HCT116 (cell line): Measurements from ENCODE around the gene TEX19. TPM values are rescaled to one million over a fixed set of nuclear protein-coding genes. Genes with fewer than 3 reads are reported as not detected.

Source experiments
- ATAC-seq: fragments of 200-7000 bp; cut with Tn5 transposase; 2 replicates; pipeline ENCODE4 v1.9.1; 2020; ENCODE audit warnings: mild to moderate bottlenecking, moderate library complexity
- BruUV-seq: library from RNA; stranded (reverse); fragments of 400-500 nt; replicated peaks from 2 replicates; lab custom pipeline; 2021; lab: Mats Ljungman, UMichigan
- CTCF ChIA-PET: fragments of 300-600 bp; sonication (Branson Sonifier 250); formaldehyde crosslinking; loops from one replicate; lab custom pipeline; 2021; ENCODE audit warnings: antibody characterized with exemption; lab: Charles Lee
- POLR2A ChIA-PET: fragments of 300-600, 350-600 bp; sonication (Branson Sonifier 250); formaldehyde crosslinking; loops from one replicate; lab custom pipeline; 2021; ENCODE audit warnings: antibody characterized with exemption; lab: Charles Lee
- RAD21 ChIA-PET, 2 experiments: fragments of 300-600 bp; sonication (Branson Sonifier 250); formaldehyde crosslinking; loops; one replicate each; lab custom pipeline; 2023; ENCODE audit warnings: low total read pairs in 2 of 2; ENCODE audit not compliant: uncharacterized antibody in 2 of 2, unreplicated experiment in 2 of 2, low non-redundant PET in 1 of 2; lab: Charles Lee
- DNase-seq: peaks from one replicate; pipeline ENCODE4 v3.0.0-alpha.2; 2010; ENCODE audit warnings: low read depth, low spot score
- H2AFZ ChIP-seq: fragments of 200-600 bp; shearing (Covaris generic), sonication (generic); 2 replicates; pipeline ENCODE4 v1.6.1; 2017; ENCODE audit warnings: low read depth, mixed run types, mixed read lengths, antibody characterized with exemption, low read length; ENCODE audit not compliant: poor library complexity, severe bottlenecking
- H3K27ac ChIP-seq: 2 replicates; pipeline ENCODE4 v1.5.1; 2012; ENCODE audit warnings: low read depth, low read length
- H3K27me3 ChIP-seq: fragments of 200-600 bp; sonication (generic); 2 replicates; pipeline ENCODE4 v1.6.1; 2016; ENCODE audit warnings: mixed run types, low read length, mixed read lengths; ENCODE audit not compliant: insufficient read depth
- H3K36me3 ChIP-seq, 2 experiments: fragments of 200-500 bp in 1 of 2; fragments of 200-600 bp in 1 of 2; sonication (Bioruptor generic) in 1 of 2; sonication (generic) in 1 of 2; 2 replicates each; pipeline versions ENCODE4 v1.5.1 to v1.6.1; 2014 to 2016; ENCODE audit warnings: low read length in 2 of 2, inconsistent platforms in 1 of 2, mixed read lengths in 1 of 2, mixed run types in 1 of 2; ENCODE audit not compliant: insufficient read depth in 2 of 2, control insufficient read depth in 1 of 2
- H3K4me1 ChIP-seq, 2 experiments: fragments of 200-600 bp in 1 of 2; sonication (generic) in 1 of 2; 2 replicates each; pipeline versions ENCODE4 v1.5.1 to v1.6.1; 2012 to 2017; ENCODE audit warnings: low read length in 2 of 2, inconsistent platforms in 1 of 2, mild to moderate bottlenecking in 1 of 2, mixed read lengths in 1 of 2, mixed run types in 1 of 2, moderate library complexity in 1 of 2; ENCODE audit not compliant: insufficient read depth in 2 of 2, control insufficient read depth in 1 of 2
- H3K4me2 ChIP-seq: fragments of 200-600 bp; sonication (generic); 2 replicates; pipeline ENCODE4 v1.6.1; 2017; ENCODE audit warnings: mixed run types, low read length, mixed read lengths
- H3K4me3 ChIP-seq, 2 experiments: fragments of 200-600 bp in 1 of 2; sonication (generic) in 1 of 2; replicated peaks in 1 of 2; 2 replicates each; pipeline ENCODE4 v1.5.1; 2011 to 2016; ENCODE audit warnings: low read length in 2 of 2, control low read depth in 1 of 2, low read depth in 1 of 2, mild to moderate bottlenecking in 1 of 2, mixed read lengths in 1 of 2, mixed run types in 1 of 2
- H3K79me2 ChIP-seq: fragments of 200-600 bp; sonication (generic); 2 replicates; pipeline ENCODE4 v1.6.1; 2017; ENCODE audit warnings: mild to moderate bottlenecking, mixed run types, low read length, moderate library complexity, mixed read lengths; ENCODE audit not compliant: insufficient read depth
- H3K9ac ChIP-seq: fragments of 200-600 bp; sonication (generic); 2 replicates; pipeline ENCODE4 v1.6.1; 2016; ENCODE audit warnings: low read length, mixed read lengths
- H3K9me2 ChIP-seq: fragments of 200-600 bp; sonication (generic), shearing (Covaris generic); 2 replicates; pipeline ENCODE4 v1.6.1; 2017; ENCODE audit warnings: mixed run types, mild to moderate bottlenecking, moderate library complexity; ENCODE audit not compliant: insufficient read depth
- H3K9me3 ChIP-seq, 2 experiments: fragments of 200-500 bp in 1 of 2; fragments of 200-600 bp in 1 of 2; sonication (Bioruptor generic) in 1 of 2; sonication (generic) in 1 of 2; 2 replicates each; pipeline ENCODE4 v1.6.1; 2014 to 2017; ENCODE audit warnings: low read length in 2 of 2, mixed read lengths in 2 of 2, inconsistent platforms in 1 of 2, low read depth in 1 of 2, mild to moderate bottlenecking in 1 of 2, mixed run types in 1 of 2, moderate library complexity in 1 of 2; ENCODE audit not compliant: control insufficient read depth in 1 of 2, insufficient read depth in 1 of 2
- H4K20me1 ChIP-seq: fragments of 200-600 bp; sonication (generic), shearing (Covaris generic); 2 replicates; pipeline ENCODE4 v1.6.1; 2017; ENCODE audit warnings: mixed run types, mild to moderate bottlenecking, moderate library complexity; ENCODE audit not compliant: insufficient read depth
- CBX3 ChIP-seq: IDR thresholded peaks from 2 replicates; pipeline ENCODE4 v1.6.1; 2012; ENCODE audit warnings: low read depth
- CEBPB ChIP-seq: IDR thresholded peaks from 2 replicates; pipeline ENCODE4 v1.6.1; 2012; ENCODE audit warnings: low read depth
- CTCF ChIP-seq, 3 experiments: fragments of 200-600 bp in 1 of 3; sonication (generic) in 1 of 3; IDR thresholded peaks in 2 of 3; conservative IDR thresholded peaks in 1 of 3; 2 replicates each; pipeline ENCODE4 v1.5.1; 2012 to 2017; ENCODE audit warnings: low read depth in 2 of 3, low read length in 2 of 3, antibody characterized with exemption in 1 of 3, borderline replicate concordance in 1 of 3, control low read depth in 1 of 3, mild to moderate bottlenecking in 1 of 3, mixed read lengths in 1 of 3, mixed run types in 1 of 3, moderate library complexity in 1 of 3; ENCODE audit not compliant: insufficient read depth in 1 of 3
- ELF1 ChIP-seq: IDR thresholded peaks from 2 replicates; pipeline ENCODE4 v1.6.1; 2012; ENCODE audit warnings: low read depth, borderline replicate concordance
- EZH2phosphoT487 ChIP-seq: fragments of 200-600 bp; IDR thresholded peaks from 2 replicates; pipeline ENCODE4 v1.6.1; 2018; ENCODE audit warnings: antibody characterized with exemption, borderline replicate concordance
- FOSL1 ChIP-seq: IDR thresholded peaks from 2 replicates; pipeline ENCODE4 v1.6.1; 2012; ENCODE audit warnings: low read depth
- MAX ChIP-seq: IDR thresholded peaks from 2 replicates; pipeline ENCODE4 v1.6.1; 2012
- POLR2A ChIP-seq: IDR thresholded peaks from 2 replicates; pipeline ENCODE4 v1.7.0; 2011; ENCODE audit warnings: borderline replicate concordance; ENCODE audit not compliant: insufficient read depth, insufficient read length; ENCODE audit errors: extremely low read depth
- POLR2AphosphoS5 ChIP-seq: IDR thresholded peaks from 2 replicates; pipeline ENCODE4 v1.6.1; 2011; ENCODE audit warnings: mild to moderate bottlenecking, low read depth, low read length, moderate library complexity
- SIN3A ChIP-seq: IDR thresholded peaks from 2 replicates; pipeline ENCODE4 v1.6.1; 2012; ENCODE audit warnings: low read depth
- SRF ChIP-seq: IDR thresholded peaks from 2 replicates; pipeline ENCODE4 v1.6.1; 2012; ENCODE audit warnings: low read depth
- TCF7L2 ChIP-seq: IDR thresholded peaks from 2 replicates; pipeline ENCODE4 v1.7.0; 2011; ENCODE audit warnings: borderline replicate concordance, inconsistent platforms; ENCODE audit not compliant: insufficient read depth, insufficient read length; ENCODE audit errors: extremely low read depth
- YY1 ChIP-seq: IDR thresholded peaks from 2 replicates; pipeline ENCODE4 v1.6.1; 2011; ENCODE audit warnings: low read length, low read depth, moderate library complexity, mild to moderate bottlenecking; ENCODE audit not compliant: insufficient replicate concordance; ENCODE audit errors: extremely low read depth
- ZFX ChIP-seq: fragments of 450-650 bp; IDR thresholded peaks from 2 replicates; pipeline ENCODE4 v1.6.1; 2017
- intact Hi-C: fragments of 100-400 bp; cut with micrococcal nuclease; formaldehyde crosslinking; loops from 2 replicates; pipeline ENCODE4 v1.10.0; 2022
- total RNA-seq: library from RNA; stranded (reverse); gene quantifications from one replicate; pipeline ENCODE4 v1.2.1, GENCODE V29; 2021; ENCODE audit not compliant: unreplicated experiment

The TEX19 gene
- total RNA-seq, 1 experiment from 2014 or later, result 2.1 TPM

GRCh38 chr17:82387705-82388106, 28.7 kb downstream of the TEX19 start:
- H3K4me1 ChIP-seq, result peaks cover 15 to 33% of the 10 kb centered on the region in 2 experiments
- TF ChIP-seq FOSL1 (no peak), EZH2phosphoT487 (no peak), CEBPB (no peak)
- H3K9me3 ChIP-seq, result no peaks in the 10 kb centered on the region
- H3K27me3 ChIP-seq, result no peaks in the 10 kb centered on the region
- no peak for DNase-seq
- H3K4me2 ChIP-seq, result 0 out of 2 replicates have a peak overlapping the region, but pooled peaks have one; percentile 17
- no peaks in the 10 kb centered on the region for H3K79me2 ChIP-seq
- ChIA-PET CTCF (no interaction called here), RAD21 (no interaction called here), POLR2A (interaction anchor here (0.7 kb wide), 1 partner anchor 14 kb away, joined by 3 read pairs; no protein-coding TSS in a partner anchor)
- ATAC-seq, result no peak
- no peak overlapping the region for H3K27ac ChIP-seq
- H3K36me3 ChIP-seq, result no peaks in the 10 kb centered on the region
- no peak overlapping the region for H3K9ac ChIP-seq
- H4K20me1 ChIP-seq, result no peaks in the 10 kb centered on the region
- intact Hi-C loops, result no loop called here
- no TSS peak for BruUV-seq
- no peak overlapping the region for H2AFZ ChIP-seq
- no peak overlapping the region for H3K4me3 ChIP-seq
- no peaks in the 10 kb centered on the region for H3K9me2 ChIP-seq

- Histone ChIP-seq H4K20me1 (no peaks in the 10 kb centered on the region), H3K27ac (no peak overlapping the region), H3K4me1 (peaks cover 15 to 33% of the 10 kb centered on the region in 2 experiments), H3K9me3 (no peaks in the 10 kb centered on the region), H3K9me2 (no peaks in the 10 kb centered on the region), H3K79me2 (no peaks in the 10 kb centered on the region), H3K9ac (no peak overlapping the region), H3K36me3 (no peaks in the 10 kb centered on the region), H3K4me3 (no peak overlapping the region), H3K4me2 (peak overlapping the region; percentile 17; the same call in 1 of the 2 replicates), H3K27me3 (no peaks in the 10 kb centered on the region), H2AFZ (no peak overlapping the region)
- DNase-seq, result no peak
- intact Hi-C loops, result no loop called here
- ChIA-PET CTCF (no interaction called here), RAD21 (no interaction called here), POLR2A (interaction anchor here (0.7 kb wide), 1 partner anchor 14 kb away, joined by 3 read pairs; no protein-coding TSS in a partner anchor)
- peak; percentile 38; the same call in 1 of the 2 replicates for ATAC-seq
- BruUV-seq, result no TSS peak
- no peak; the same call in 1 of the 2 replicates for TF ChIP-seq SIN3A
- no peak for TF ChIP-seq TCF7L2
- TF ChIP-seq CBX3, result no peak
- no peak for TF ChIP-seq POLR2A
- no peak for TF ChIP-seq EZH2phosphoT487
- TF ChIP-seq ZFX, result no peak
- no peak for TF ChIP-seq YY1
- TF ChIP-seq CEBPB, result no peak
- no peak for TF ChIP-seq SRF
- no peak for TF ChIP-seq MAX
- TF ChIP-seq CTCF (IDR thresholded peaks at IDR 0.05 in 2 of 3, conservative IDR thresholded peaks at IDR 0.05 in 1 of 3; ENCODE audit: borderline replicate concordance in 1 of 3, insufficient read depth in 1 of 3, low read depth in 2 of 3, low read length in 2 of 3), result peak in 1 of 3 experiments; percentile 8; a peak in 1 of 6 replicates
- peak; percentile 28; the same call in 1 of the 2 replicates for TF ChIP-seq POLR2AphosphoS5
- no peak for TF ChIP-seq ELF1
These were observed 29.3 kb downstream of the TEX19 start for GRCh38 chr17:82388223-82388921.
